ENCODE data around the gene SH3BGRL. TPM values are rescaled to one million over a fixed set of nuclear protein-coding genes. Genes with fewer than 3 reads are reported as not detected.

SH3BGRL gene
- total and polyA plus RNA-seq, 2 of the 13 experiments (the other 11 are each of a cell fraction or from before 2014, with no cell fraction given) = 8.9 to 11.4 TPM

- Histone ChIP-seq H2AFZ (ENCODE audit: low read length) (no peak overlapping the region), H3K79me2 (ENCODE audit: insufficient read depth, low read length) (no peaks in the 10 kb centered on the region), H3K27ac (ENCODE audit: extremely low read length, insufficient read depth, low read length) (no peak overlapping the region), H3K9me3 (ENCODE audit: low read length) (peaks cover 22% of the 10 kb centered on the region), H3K4me3 (replicated peaks in 1 of 3; ENCODE audit: insufficient read depth in 1 of 3, low read depth in 2 of 3, low read length in 3 of 3) (no peak overlapping the region), H3K4me1 (ENCODE audit: insufficient read depth, low read length) (no peaks in the 10 kb centered on the region), H3K4me2 (ENCODE audit: low read depth, low read length) (no peak overlapping the region), H3K9ac (ENCODE audit: insufficient read depth, low read depth, low read length) (no peak overlapping the region), H3K36me3 (replicated peaks in 1 of 2; ENCODE audit: control insufficient read depth in 1 of 2, insufficient read depth in 2 of 2, low read length in 2 of 2) (no peaks in the 10 kb centered on the region), H3K27me3 (ENCODE audit: control insufficient read depth in 1 of 2, insufficient read depth in 2 of 2, low read length in 2 of 2) (no peaks in the 10 kb centered on the region), H4K20me1 (ENCODE audit: insufficient read depth, low read length) (no peaks in the 10 kb centered on the region)
- ATAC-seq (no peak), DNase-seq (ENCODE audit: low spot score) (no peak), FAIRE-seq (no peak)
- WGBS (ENCODE audit: low lambda C conversion rate) = no CpG with 5 or more reads among the region's 2 CpGs
- in situ Hi-C loops (cut with HindIII; ENCODE audit: extremely low pct_ligation_motif_present, low pct_unique_long_range_greater_than_20kb) = no loop called here
- CTCF ChIA-PET (ENCODE audit: low intra/inter-chr PET ratio, low total read pairs) = no interaction called here
- BruUV-seq (replicated peaks) = no TSS peak
- TF ChIP-seq ATF5 (CRISPR knock-in tag; IDR thresholded peaks at IDR 0.05; ENCODE audit: low read depth) = no peak
- TF ChIP-seq GPN1 (CRISPR knock-in tag; IDR thresholded peaks at IDR 0.05; ENCODE audit: borderline replicate concordance) = no peak
- no peak for TF ChIP-seq POLR2A (IDR thresholded peaks at IDR 0.05; ENCODE audit: insufficient read depth in 1 of 2, low read depth in 2 of 2, low read length in 2 of 2)
- TF ChIP-seq MXD1 (CRISPR knock-in tag; IDR thresholded peaks at IDR 0.05) = no peak
- TF ChIP-seq HNRNPL (IDR thresholded peaks at IDR 0.05; ENCODE audit: low read depth, low read length) = no peak
- TF ChIP-seq ZNF839 (CRISPR knock-in tag; IDR thresholded peaks at IDR 0.05; ENCODE audit: borderline replicate concordance) = no peak
- TF ChIP-seq ZBTB2 (CRISPR knock-in tag; IDR thresholded peaks at IDR 0.05; ENCODE audit: low read depth) = no peak
- POLR2A ChIA-PET = no interaction called here
- intact Hi-C loops (cut with micrococcal nuclease; ENCODE audit: unreplicated experiment) = no loop called here
These were observed 90.1 kb downstream of the SH3BGRL start for GRCh38 chrX:81291996-81292395.

Measured in HepG2 (cell line).